SK-N-SH treated with all-trans-retinoic acid at 6 μM for 48 hours (cell line): ENCODE measurements around the gene PSMG1.
A peak's percentile ranks its signal among the peaks of the same experiment; 100 is the strongest.

ENCODE experiments used
- ATAC-seq: fragments of 200-7000 bp; cut with Tn5 transposase; 3 replicates; pipeline ENCODE4 v1.9.1; 2020; ENCODE audit warnings: mild to moderate bottlenecking, moderate library complexity
- ARNTL ChIP-seq: fragments of 450-650 bp; formaldehyde crosslinking; IDR thresholded peaks from 2 replicates; pipeline ENCODE4 v1.5.0; 2020; ENCODE audit warnings: low read depth, mild to moderate bottlenecking, moderate library complexity, borderline replicate concordance
- BACH2 ChIP-seq: fragments of 250-450 bp; sonication (Bioruptor Pico); IDR thresholded peaks from 2 replicates; pipeline ENCODE4 v1.9.0; 2021; ENCODE audit warnings: mild to moderate bottlenecking, borderline replicate concordance
- CSDC2 ChIP-seq: fragments of 250-450 bp; sonication (Bioruptor Pico); IDR thresholded peaks from 2 replicates; pipeline ENCODE4 v1.5.0; 2020; ENCODE audit warnings: mild to moderate bottlenecking, moderate library complexity
- ESRRG ChIP-seq: fragments of 250-450 bp; sonication (Bioruptor Pico); IDR thresholded peaks from 2 replicates; pipeline ENCODE4 v1.6.1; 2021; ENCODE audit warnings: mild to moderate bottlenecking
- GLIS3 ChIP-seq: fragments of 250-450 bp; sonication (Bioruptor Pico); IDR thresholded peaks from 2 replicates; pipeline ENCODE4 v1.5.0; 2020; ENCODE audit warnings: mild to moderate bottlenecking, moderate library complexity
- ISL1 ChIP-seq: fragments of 250-450 bp; sonication (Bioruptor Pico); IDR thresholded peaks from 2 replicates; pipeline ENCODE4 v2.1.2; 2022; ENCODE audit warnings: mild to moderate bottlenecking, moderate library complexity
- OSR1 ChIP-seq: fragments of 250-450 bp; sonication (Bioruptor Pico); IDR thresholded peaks from 2 replicates; pipeline ENCODE4 v1.8.0; 2022; ENCODE audit warnings: moderate library complexity, mild to moderate bottlenecking, inconsistent platforms
- PPARA ChIP-seq: fragments of 250-450 bp; sonication (Bioruptor Pico); IDR thresholded peaks from 2 replicates; pipeline ENCODE4 v1.5.0; 2020; ENCODE audit warnings: mild to moderate bottlenecking, borderline replicate concordance
- RARB ChIP-seq: fragments of 250-450 bp; sonication (Bioruptor Pico); IDR thresholded peaks from 2 replicates; pipeline ENCODE4 v1.8.0; 2021; ENCODE audit warnings: mild to moderate bottlenecking, moderate library complexity
- SNAI2 ChIP-seq: fragments of 250-450 bp; sonication (Bioruptor Pico); IDR thresholded peaks from 2 replicates; pipeline ENCODE4 v1.5.0; 2020; ENCODE audit warnings: mild to moderate bottlenecking, moderate library complexity
- TCF4 ChIP-seq: fragments of 250-450 bp; sonication (Bioruptor Pico); IDR thresholded peaks from 2 replicates; pipeline ENCODE4 v1.8.0; 2021; ENCODE audit warnings: mild to moderate bottlenecking, moderate library complexity, borderline replicate concordance
- TOX ChIP-seq: fragments of 250-450 bp; sonication (Bioruptor Pico); IDR thresholded peaks from 2 replicates; pipeline ENCODE4 v1.8.0; 2021; ENCODE audit warnings: mild to moderate bottlenecking, moderate library complexity, borderline replicate concordance
- ZC3H10 ChIP-seq: fragments of 250-450 bp; sonication (Bioruptor Pico); IDR thresholded peaks from 2 replicates; pipeline ENCODE4 v1.5.1; 2021; ENCODE audit warnings: mild to moderate bottlenecking, moderate library complexity
- ZFP30 ChIP-seq: fragments of 450-650 bp; formaldehyde crosslinking; IDR thresholded peaks from 2 replicates; pipeline ENCODE4 v1.5.0; 2022; ENCODE audit warnings: mild to moderate bottlenecking, moderate library complexity
- ZNF565 ChIP-seq: fragments of 450-650 bp; formaldehyde crosslinking; conservative IDR thresholded peaks from 2 replicates; pipeline ENCODE4 v1.5.0; 2020; ENCODE audit warnings: low read depth, mild to moderate bottlenecking, moderate library complexity
- ZNF70 ChIP-seq: fragments of 450-650 bp; formaldehyde crosslinking; IDR thresholded peaks from 2 replicates; pipeline ENCODE4 v1.5.0; 2020; ENCODE audit warnings: mild to moderate bottlenecking, moderate library complexity
- ZNF8 ChIP-seq: fragments of 450-650 bp; formaldehyde crosslinking; IDR thresholded peaks from 2 replicates; pipeline ENCODE4 v1.5.0; 2020; ENCODE audit warnings: mild to moderate bottlenecking, moderate library complexity
- TF ChIP-seq, protein P1 (sequence below): fragments of 250-450 bp; sonication (Bioruptor Pico); IDR thresholded peaks from 2 replicates; pipeline ENCODE4 v1.8.0; 2021; ENCODE audit warnings: low read depth, mild to moderate bottlenecking, moderate library complexity, borderline replicate concordance
- TF ChIP-seq, protein P2 (sequence below): fragments of 250-450 bp; sonication (Bioruptor Pico); IDR thresholded peaks from 2 replicates; pipeline ENCODE4 v1.5.1; 2021; ENCODE audit warnings: mild to moderate bottlenecking, moderate library complexity
- TF ChIP-seq, protein P3 (sequence below): fragments of 250-450 bp; sonication (Bioruptor Pico); IDR thresholded peaks from 2 replicates; pipeline ENCODE4 v1.5.0; 2020; ENCODE audit warnings: mild to moderate bottlenecking, moderate library complexity
- TF ChIP-seq, protein P4 (sequence below): fragments of 250-450 bp; sonication (Bioruptor Pico); IDR thresholded peaks from 2 replicates; pipeline ENCODE4 v1.5.1; 2020; ENCODE audit warnings: low read depth, mild to moderate bottlenecking, moderate library complexity
- TF ChIP-seq, protein P5 (sequence below): fragments of 250-450 bp; sonication (Bioruptor Pico); IDR thresholded peaks from 2 replicates; pipeline ENCODE4 v1.8.0; 2020; ENCODE audit warnings: mild to moderate bottlenecking, moderate library complexity, borderline replicate concordance

Gene PSMG1

DNA sequence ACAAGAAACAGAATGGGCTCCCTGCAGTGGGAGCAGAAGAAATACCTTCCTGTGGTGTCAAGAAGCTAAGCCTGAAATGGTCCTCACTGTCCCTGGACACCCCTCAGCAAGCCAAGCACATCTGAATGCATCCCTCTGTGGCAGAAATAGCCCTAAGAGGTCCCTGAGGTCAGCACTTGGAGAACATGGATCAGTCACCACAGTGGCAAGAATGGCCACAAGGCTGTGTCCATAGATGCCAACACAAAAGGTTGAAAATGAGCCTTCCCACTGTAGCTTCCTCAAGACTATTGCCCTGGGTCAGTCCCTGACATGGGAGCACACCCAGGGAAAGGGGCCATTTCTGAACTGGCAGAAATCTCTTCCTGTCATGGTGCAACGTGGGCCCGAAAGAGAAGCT is 27.7 kb downstream of the PSMG1 start:
- no peak for TF ChIP-seq TOX (CRISPR knock-in tag)
- TF ChIP-seq BACH2 (CRISPR knock-in tag), result no peak
- TF ChIP-seq, protein P1, sequence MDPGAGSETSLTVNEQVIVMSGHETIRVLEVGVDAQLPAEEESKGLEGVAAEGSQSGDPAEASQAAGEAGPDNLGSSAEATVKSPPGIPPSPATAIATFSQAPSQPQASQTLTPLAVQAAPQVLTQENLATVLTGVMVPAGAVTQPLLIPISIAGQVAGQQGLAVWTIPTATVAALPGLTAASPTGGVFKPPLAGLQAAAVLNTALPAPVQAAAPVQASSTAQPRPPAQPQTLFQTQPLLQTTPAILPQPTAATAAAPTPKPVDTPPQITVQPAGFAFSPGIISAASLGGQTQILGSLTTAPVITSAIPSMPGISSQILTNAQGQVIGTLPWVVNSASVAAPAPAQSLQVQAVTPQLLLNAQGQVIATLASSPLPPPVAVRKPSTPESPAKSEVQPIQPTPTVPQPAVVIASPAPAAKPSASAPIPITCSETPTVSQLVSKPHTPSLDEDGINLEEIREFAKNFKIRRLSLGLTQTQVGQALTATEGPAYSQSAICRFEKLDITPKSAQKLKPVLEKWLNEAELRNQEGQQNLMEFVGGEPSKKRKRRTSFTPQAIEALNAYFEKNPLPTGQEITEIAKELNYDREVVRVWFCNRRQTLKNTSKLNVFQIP (CRISPR knock-in tag), result no peak
- TF ChIP-seq RARB, result no peak
- TF ChIP-seq ZNF565 (CRISPR knock-in tag), result no peak
- TF ChIP-seq, protein P2, sequence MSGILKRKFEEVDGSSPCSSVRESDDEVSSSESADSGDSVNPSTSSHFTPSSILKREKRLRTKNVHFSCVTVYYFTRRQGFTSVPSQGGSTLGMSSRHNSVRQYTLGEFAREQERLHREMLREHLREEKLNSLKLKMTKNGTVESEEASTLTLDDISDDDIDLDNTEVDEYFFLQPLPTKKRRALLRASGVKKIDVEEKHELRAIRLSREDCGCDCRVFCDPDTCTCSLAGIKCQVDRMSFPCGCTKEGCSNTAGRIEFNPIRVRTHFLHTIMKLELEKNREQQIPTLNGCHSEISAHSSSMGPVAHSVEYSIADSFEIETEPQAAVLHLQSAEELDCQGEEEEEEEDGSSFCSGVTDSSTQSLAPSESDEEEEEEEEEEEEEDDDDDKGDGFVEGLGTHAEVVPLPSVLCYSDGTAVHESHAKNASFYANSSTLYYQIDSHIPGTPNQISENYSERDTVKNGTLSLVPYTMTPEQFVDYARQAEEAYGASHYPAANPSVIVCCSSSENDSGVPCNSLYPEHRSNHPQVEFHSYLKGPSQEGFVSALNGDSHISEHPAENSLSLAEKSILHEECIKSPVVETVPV, result no peak
- no peak for TF ChIP-seq TCF4 (CRISPR knock-in tag)
- no peak for TF ChIP-seq ZNF70
- TF ChIP-seq ZC3H10 (CRISPR knock-in tag), result no peak
- no peak for TF ChIP-seq ARNTL (CRISPR knock-in tag)
- ATAC-seq, result no peak

DNA sequence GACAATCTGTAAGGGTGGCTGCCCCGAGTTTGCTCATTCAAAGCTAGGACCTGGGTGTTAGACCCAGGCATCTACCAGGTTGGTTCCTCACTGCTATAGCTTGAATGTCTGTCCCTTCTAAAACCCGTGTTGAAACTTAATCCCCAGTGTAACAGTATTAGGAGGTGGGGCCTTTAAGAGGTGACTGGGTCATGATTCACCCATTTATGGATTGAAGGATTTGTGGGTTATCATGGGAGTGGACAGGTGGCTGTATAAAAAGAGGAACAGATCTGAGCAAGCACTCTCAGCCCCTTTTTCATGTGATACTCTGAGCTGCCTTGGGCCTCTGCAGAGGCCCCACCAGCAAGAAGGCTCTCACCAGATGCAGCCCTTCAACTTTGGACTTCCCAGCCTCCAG is 29.4 kb downstream of the PSMG1 start:
- TF ChIP-seq OSR1 (CRISPR knock-in tag) (no peak), SNAI2 (CRISPR knock-in tag) (no peak), CSDC2 (CRISPR knock-in tag) (no peak), GLIS3 (CRISPR knock-in tag) (no peak), BACH2 (CRISPR knock-in tag) (no peak), ZNF8 (CRISPR knock-in tag) (no peak), ZNF70 (no peak), ISL1 (CRISPR knock-in tag) (no peak), ESRRG (CRISPR knock-in tag) (no peak), RARB (no peak), PPARA (CRISPR knock-in tag) (no peak), ZFP30 (CRISPR knock-in tag) (no peak)
- TF ChIP-seq, protein P3, sequence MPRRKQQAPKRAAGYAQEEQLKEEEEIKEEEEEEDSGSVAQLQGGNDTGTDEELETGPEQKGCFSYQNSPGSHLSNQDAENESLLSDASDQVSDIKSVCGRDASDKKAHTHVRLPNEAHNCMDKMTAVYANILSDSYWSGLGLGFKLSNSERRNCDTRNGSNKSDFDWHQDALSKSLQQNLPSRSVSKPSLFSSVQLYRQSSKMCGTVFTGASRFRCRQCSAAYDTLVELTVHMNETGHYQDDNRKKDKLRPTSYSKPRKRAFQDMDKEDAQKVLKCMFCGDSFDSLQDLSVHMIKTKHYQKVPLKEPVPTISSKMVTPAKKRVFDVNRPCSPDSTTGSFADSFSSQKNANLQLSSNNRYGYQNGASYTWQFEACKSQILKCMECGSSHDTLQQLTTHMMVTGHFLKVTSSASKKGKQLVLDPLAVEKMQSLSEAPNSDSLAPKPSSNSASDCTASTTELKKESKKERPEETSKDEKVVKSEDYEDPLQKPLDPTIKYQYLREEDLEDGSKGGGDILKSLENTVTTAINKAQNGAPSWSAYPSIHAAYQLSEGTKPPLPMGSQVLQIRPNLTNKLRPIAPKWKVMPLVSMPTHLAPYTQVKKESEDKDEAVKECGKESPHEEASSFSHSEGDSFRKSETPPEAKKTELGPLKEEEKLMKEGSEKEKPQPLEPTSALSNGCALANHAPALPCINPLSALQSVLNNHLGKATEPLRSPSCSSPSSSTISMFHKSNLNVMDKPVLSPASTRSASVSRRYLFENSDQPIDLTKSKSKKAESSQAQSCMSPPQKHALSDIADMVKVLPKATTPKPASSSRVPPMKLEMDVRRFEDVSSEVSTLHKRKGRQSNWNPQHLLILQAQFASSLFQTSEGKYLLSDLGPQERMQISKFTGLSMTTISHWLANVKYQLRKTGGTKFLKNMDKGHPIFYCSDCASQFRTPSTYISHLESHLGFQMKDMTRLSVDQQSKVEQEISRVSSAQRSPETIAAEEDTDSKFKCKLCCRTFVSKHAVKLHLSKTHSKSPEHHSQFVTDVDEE (CRISPR knock-in tag), result no peak
- TF ChIP-seq, protein P4, sequence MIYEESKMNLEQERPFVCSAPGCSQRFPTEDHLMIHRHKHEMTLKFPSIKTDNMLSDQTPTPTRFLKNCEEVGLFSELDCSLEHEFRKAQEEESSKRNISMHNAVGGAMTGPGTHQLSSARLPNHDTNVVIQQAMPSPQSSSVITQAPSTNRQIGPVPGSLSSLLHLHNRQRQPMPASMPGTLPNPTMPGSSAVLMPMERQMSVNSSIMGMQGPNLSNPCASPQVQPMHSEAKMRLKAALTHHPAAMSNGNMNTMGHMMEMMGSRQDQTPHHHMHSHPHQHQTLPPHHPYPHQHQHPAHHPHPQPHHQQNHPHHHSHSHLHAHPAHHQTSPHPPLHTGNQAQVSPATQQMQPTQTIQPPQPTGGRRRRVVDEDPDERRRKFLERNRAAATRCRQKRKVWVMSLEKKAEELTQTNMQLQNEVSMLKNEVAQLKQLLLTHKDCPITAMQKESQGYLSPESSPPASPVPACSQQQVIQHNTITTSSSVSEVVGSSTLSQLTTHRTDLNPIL (CRISPR knock-in tag), result no peak
- TF ChIP-seq, protein P5, sequence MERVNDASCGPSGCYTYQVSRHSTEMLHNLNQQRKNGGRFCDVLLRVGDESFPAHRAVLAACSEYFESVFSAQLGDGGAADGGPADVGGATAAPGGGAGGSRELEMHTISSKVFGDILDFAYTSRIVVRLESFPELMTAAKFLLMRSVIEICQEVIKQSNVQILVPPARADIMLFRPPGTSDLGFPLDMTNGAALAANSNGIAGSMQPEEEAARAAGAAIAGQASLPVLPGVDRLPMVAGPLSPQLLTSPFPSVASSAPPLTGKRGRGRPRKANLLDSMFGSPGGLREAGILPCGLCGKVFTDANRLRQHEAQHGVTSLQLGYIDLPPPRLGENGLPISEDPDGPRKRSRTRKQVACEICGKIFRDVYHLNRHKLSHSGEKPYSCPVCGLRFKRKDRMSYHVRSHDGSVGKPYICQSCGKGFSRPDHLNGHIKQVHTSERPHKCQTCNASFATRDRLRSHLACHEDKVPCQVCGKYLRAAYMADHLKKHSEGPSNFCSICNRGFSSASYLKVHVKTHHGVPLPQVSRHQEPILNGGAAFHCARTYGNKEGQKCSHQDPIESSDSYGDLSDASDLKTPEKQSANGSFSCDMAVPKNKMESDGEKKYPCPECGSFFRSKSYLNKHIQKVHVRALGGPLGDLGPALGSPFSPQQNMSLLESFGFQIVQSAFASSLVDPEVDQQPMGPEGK (CRISPR knock-in tag), result no peak
- TF ChIP-seq, all 23 proteins: peak for 0

DNA sequence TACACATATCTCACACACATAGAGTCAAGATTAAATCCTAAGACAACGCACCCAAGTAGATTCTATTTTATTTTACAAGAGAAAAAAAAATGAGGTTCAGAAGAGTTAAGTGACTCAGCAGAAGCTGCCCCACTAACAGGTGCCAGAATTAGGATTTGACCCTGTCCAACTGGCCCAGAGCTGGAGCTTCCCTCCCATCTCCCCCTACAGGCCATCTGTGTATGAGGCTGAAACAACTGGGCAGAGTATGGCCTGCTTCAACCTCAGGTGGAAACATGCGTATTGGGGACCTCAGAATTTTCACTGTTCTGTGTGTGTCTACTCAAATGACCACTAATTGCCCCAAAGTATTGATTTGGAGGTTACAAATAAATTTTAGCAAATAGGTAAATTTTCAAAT is 29.9 kb downstream of the PSMG1 start:
- TF ChIP-seq ZC3H10 (CRISPR knock-in tag) (no peak), ZNF8 (CRISPR knock-in tag) (no peak), CSDC2 (CRISPR knock-in tag) (no peak), ISL1 (CRISPR knock-in tag) (no peak), TOX (CRISPR knock-in tag) (no peak), SNAI2 (CRISPR knock-in tag) (no peak), ZNF70 (no peak), BACH2 (CRISPR knock-in tag) (no peak), GLIS3 (CRISPR knock-in tag) (no peak)
- peak; percentile 75; the same call in 2 of the 3 replicates for ATAC-seq

More for the DNA sequence above, 29.4 kb downstream of the PSMG1 start:
- no peak for ATAC-seq
